ENCODE measurements around the gene DOCK8.

Gene DOCK8

DNA sequence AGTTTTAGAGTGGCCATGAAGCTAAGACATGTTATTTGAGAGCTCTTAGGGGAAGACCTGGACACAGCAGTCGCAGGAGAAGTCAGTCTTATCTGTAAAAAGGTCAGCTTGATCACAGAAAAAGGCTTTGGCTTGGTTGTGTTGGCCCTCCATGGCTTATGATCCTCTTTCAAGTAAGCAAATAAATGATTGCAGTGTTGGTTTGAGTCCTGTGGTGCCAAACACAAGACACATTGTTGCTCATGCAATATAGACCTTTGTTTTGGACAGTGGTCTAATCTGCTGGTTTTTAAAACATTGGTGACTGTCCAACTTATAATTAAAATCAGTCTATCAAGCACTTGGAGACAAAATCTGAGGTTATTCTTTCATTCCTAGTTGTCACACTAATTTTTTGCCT lies 54.0 kb downstream of the DOCK8 start:
- DNase-seq (ENCODE audit: low read depth), result no peak

DNA sequence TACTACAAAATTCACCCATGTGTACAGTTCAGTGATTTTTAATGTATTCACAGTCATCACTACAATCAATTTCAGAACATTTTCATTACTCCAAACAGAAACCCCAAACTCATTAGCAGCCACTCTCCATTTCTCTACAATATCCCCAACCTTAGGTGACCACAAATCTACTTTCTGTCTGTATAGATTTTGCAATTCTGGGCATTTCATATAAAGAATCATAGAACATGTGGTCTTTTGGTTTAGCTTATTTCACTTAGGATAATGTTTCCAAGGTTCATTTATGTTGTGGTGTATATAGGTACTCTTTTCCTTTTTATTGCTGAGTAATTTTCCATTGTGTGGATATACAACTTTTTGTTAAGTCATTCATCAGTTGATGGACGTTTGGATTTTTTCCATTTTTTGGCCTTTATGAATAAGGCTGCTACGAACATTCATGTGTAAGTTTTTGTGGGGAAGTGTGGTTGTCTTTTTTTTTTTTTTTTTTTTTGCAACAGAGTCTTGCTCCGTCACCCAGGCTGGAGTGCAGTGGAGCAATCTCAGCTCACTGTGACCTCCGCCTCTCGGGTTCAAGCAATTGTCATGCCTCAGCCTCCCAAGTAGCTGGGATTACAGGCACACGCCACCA lies 54.5 kb downstream of the DOCK8 start:
- DNase-seq (ENCODE audit: low read depth), result no peak

DNA sequence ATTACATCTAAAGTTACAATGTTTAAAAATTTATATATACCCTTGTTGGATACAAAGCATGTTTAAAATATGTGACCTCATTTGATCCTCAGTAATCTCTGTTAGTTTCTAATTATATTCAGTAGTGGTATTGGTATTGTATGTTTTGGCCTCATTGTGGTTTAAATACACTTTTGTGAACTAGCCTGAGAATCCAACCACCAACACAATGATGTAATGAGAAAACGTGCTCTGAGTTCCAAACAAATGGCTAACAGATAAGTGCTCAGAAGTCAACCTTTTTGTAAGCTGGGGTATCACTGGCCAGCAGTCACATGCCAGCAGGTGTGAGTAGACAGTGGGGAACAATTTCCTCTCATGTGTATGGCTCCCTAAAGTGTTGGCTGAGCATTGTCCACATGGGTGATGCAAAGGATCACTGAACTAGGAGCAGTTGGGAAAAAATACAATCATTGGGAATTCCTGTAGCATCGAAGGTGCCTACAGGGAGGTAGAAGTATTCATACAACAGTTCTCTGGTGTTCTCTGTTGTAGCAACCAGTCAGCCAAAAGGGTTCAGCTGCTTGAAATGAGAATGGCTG lies 56.1 kb downstream of the DOCK8 start:
- DNase-seq (ENCODE audit: low read depth), result no peak

DNA sequence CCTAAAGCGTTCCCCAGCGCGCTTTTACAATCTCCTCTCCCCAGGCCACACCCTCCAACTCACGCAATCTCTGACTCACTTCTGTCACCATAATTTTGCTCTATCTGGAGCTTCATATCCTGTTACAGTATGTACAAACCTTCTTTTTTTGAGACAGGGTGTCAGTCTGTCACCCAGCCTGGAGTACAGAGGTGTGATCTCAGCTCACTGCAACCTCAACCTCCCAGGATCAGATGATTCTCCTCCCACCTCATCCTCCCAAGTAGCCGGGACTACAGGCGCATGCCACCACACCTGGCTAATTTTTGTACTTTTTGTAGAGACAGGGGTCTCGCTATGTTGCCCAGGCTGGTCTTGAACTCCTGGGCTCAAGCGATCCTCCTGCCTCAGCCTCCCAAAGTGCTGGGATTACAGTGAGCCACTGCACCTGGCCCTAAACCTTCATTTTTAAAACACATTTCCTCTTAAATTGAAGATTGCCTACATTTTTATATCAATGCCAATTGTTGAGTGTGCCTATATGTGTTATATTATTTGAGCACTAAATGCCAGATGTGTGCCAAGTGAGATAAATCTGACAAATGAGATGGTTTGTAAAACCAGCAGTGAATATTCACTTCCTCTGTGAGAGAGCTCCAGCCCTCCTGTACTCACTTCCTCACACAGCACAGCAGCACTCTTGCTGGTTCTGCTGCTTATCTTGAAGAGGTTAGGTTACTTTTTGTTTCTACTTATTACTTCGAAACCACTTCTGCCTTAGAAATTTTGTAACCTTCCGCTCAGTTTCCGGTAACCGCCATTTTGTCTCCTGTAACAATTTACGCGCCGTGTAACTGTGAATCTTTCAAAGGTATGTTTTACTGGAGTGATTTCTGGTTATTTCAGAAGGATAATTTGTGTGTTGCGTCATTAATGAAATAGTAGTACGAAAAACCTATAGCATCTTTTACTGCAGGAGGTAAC lies 57.9 kb downstream of the DOCK8 start:
- DNase-seq (ENCODE audit: low read depth), result no peak

DNA sequence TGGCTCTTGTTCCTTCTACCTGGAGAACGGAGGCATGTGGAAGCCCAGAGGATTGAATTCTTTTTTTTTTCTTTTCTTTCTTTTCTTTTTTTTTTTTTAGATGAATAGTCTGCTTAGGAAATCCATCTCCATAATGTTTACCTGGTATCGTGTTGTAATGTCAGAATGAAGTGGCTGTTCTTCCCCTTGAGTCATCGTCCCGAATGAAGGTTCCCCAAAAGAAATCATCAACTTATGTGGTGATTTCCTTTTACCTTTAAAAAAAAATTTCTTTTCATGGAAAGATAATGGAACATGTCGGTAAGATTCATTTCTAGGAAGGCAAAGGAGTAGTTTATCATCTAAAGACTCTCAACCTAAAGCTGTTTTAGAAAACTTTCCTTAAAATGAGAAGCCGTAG lies 59.7 kb downstream of the DOCK8 start:
- no peak for DNase-seq (ENCODE audit: low read depth)

DNA sequence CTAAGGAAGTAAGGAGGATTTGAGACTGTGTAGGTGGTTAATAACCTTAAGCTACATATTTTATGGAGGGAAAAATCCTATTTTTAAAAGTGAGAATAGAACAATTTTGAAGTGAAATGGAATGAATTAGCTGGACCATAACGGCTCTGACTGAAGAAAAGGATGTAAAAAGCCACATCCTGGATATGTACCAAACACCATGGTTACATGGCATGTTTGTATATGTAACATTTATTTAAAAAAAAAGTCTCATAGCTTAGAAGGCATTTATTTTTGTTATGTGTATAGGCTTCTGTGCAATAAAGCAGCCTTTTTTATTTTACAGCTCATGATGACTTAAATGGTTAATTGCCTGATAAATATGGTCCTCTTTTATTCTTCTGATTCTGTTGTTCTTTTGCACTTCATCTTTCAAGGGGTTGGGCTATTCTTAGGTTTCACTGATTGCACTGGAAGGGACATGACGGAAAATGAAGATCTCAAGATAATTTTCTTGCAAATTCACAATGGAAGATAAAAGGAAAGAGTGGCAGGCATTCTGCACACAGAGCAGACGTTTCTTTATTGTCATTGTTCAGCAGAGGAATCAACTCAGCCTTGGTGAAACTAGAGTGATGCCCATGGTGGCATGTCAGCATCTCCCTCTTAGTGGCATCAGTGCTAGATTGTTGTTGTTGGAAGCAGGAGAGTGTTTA lies 63.1 kb downstream of the DOCK8 start:
- no peak for DNase-seq (ENCODE audit: low read depth)

DNA sequence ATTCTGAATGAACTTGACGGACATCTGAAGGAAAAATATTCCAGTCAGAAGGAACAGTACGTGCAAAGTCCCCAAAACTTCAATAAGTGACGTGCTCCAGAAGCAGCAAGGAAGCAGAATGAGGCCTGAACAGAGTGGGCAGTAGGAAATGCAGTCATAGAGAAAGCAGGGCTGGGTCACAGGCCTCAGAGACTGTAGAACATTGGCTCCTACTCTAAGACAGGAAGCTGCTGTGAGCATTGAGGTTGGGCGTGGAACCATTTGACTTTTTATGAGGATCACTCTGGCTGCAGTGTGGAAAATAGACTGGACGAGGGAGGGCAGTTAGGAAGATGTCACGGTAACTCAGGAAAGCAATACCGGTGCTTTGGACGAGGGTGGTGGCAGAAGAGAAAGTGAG lies 64.0 kb downstream of the DOCK8 start:
- no peak for DNase-seq (ENCODE audit: low read depth)

DNA sequence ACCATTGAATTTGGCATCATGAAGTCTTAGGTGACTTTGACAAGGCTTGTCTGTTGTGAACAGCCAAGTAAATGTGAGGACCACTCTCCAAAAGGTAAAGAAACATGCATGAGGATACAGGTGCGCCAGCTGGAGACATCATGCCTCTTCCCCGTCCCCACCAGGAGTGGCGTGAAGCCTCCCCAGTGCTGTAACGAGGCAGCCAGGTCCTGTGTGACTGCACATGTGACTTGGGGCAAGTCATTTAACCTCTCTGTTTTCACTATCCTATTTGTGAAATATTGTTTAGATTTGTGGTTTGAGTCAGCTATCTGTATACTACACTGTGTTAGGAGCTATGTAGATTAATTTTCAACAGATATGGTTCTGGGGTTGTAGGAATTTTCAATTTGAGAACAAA lies 65.0 kb downstream of the DOCK8 start:
- DNase-seq (ENCODE audit: low read depth), result no peak

DNA sequence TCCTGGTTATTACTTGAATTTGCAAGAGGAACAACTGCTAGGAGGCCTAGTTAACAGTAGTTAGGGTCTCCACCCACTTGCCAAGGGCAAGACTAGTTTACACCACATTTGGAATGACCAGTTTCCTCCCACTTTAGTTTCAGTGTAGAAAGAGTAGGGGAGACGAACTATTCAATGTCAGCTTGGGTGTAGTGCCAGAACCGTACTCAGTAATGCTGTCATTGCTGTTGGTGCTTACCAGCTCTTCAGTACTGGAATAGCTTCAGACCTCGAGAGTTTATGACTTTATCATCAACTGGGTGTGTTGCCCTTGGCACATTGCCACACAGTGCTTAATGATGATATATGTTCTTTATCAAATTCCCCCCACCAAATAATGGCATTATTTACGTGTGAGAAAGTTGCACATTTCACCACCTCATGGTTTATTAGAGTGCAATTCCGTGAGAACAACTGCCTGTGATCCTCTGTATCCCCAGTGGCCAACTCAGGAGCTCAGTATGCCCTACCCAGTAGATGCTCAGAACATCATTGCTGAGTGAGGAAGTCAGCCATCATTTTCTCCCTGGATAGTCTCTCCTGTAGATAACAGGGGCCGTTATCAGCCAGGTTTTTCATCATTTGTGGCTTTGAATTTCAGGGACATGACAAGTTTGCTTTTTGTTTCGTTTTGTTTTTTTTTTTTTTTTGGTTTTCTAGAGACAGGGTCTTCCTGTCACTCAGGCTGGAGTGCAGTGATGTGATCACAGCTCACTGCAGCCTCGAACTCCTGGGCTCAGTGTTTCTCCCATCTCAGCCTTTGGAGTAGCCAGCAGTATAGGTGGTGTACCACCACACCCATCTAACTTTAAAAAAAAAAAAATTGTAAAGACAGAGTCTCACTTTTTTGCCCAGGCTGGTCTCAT lies 67.3 kb downstream of the DOCK8 start:
- DNase-seq (ENCODE audit: low read depth), result no peak

DNA sequence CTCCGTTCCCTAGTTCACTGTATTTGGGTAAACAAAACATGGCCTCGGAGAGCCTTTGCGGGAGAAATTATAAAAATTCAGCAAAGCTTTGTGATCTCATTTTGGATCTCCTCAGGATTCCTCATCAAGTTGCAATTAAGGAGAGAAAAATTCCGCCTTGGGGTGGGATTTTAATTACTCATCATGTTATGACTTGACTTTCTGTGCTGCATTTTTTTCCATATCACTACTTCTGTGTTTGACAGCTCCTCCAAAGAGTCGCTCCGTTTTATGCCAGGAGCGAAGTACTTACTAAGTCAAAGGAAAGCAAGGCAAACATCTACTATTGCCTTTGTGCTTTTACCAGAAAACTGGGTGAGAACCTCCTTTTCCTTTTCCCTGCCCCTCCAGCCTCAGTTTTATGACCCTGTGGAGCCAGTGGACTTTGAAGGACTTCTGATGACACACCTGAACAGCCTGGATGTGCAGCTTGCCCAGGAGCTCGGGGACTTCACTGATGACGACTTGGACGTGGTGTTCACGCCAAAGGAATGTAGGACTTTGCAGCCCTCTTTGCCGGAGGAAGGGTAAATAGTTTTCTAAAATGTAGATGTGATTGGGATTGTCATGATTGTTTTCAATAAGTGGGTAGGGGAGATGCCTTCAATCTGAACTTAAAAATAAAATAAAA lies 71.5 kb downstream of the DOCK8 start:
- DNase-seq (ENCODE audit: low read depth), result no peak

DNA sequence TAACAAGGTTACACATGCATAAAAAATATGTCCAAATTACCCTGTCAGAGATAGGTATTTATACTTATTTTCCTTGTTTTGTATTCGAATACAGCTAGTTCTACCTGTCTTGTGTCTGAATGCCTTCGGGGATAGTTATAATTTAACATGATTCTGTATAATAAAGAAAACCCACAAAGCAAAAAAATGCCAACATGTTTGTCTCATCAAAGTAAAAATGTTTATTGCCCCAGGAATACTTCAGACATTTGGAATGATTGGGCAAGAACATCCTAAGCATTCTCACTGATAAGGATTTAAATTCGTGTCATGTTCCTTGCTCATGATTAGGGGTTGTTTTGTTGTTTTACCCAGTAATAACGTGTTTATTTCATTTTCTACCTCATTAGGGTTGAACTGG lies 74.5 kb downstream of the DOCK8 start:
- DNase-seq (ENCODE audit: low read depth), result no peak

DNA sequence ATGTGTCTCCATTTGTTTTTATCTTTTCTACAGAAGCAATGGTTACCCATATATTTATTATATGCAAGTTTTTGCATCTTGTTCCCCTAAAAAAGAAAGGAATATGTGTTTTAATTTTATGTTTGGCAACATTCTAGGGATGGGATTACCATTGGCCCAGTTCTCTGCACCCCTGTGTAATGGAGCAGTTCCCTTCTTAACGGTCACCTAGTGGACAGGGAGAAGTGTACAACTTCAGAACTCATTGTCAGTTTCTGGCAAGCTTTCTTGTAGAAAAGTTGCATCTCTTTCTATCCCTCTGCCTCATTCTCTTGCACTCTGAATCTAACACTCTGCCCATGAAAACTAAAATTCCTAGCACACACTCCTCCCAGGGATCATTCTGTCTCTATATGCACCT lies 78.2 kb downstream of the DOCK8 start:
- no peak for DNase-seq (ENCODE audit: low read depth)

DNA sequence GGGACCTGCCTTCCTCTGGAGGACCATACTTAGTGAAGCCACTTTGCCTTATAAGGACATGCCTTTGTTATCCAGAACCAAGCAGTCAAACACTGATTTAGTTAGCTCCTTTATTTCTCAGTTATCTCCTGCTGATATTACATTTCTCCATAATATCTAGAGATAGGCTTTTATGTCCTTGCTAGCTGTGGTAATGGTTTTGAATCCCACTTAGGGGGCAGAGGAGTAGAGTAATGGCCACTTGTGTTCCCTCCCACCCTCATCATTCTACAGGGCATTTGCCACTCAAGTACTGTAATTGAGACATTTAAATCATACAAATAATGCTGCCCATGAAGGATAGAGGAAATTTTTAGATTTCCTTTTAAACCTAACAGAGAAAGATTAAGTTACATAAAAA lies 80.9 kb downstream of the DOCK8 start:
- no peak for DNase-seq (ENCODE audit: low read depth)

DNA sequence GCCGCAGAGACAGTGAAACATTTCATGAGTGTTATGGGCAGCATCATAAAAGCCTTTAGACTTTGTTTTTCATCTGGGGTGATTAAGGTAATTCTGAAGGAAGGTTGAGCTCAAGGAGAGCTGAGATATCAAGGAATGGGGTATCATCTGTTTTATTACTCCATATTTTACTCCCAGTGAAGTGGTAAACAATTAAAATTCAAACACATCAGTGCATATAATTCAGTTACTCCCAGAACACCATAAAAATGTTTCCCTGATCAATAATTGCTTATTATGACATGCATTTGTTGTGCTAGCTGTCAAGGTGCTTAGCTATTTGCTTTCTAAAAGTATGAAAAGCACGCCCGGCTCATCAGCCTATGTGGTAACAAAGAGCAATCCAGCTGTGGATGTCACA lies 81.7 kb downstream of the DOCK8 start:
- DNase-seq (ENCODE audit: low read depth), result no peak

DNA sequence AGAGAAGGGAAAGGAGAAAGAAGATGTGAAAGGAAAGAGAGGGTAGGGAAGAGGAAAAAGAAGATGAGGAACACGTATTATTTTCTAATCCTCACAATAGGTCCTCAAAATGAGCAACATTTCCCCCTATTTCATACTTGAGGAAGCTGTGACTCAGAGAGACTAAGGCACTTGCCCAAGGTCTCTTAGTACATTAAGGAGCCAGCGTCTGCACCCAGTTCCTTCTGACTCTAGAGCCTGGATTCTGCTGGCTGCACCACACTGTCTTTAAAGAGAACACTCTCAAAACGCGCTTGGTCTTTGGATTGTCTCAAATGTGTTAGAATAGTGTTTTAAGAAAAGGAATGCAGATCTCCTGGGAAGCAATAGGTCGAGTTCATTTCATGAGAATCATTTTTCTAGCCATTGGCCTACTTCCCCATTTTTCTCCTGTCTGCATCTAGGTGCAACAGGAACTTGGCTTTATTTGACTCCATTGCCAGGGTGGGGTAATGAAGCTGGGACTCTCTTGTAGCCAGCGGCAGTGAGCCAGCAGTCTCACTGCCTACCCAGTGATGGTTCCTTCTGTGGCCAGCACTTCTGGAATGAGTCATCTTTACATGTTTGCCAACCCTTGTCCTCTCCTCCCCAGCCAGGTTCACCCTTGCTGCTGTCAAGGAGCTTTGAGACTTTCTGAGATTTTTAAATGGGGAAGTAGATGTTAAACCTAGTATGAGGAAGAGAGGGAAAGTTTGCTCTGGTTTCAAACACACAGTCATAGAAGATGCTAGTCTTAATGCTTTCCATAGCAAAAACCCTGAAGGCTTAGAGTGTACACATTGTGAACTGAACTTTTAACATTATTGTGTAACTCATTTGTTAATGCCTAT lies 82.7 kb downstream of the DOCK8 start:
- no peak for DNase-seq (ENCODE audit: low read depth)

DNA sequence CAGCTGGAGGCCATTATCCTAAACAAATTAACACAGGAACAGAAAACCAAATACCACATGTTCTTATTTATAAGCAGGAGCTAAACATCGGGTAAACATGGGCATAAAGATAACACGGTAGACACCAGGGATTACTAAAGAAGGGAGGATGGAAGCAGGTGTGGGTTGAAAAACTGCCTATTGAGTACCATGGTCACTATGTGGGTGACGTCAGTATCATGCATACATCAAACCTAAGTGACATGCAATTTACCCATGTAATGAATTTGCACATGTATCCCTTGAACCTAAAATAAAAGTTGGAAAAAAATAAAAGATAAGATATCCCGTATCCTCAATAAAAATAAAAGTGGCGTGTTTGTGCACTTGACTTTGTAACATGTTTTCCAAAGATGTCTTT lies 88.8 kb downstream of the DOCK8 start:
- DNase-seq (ENCODE audit: low read depth), result no peak

DNA sequence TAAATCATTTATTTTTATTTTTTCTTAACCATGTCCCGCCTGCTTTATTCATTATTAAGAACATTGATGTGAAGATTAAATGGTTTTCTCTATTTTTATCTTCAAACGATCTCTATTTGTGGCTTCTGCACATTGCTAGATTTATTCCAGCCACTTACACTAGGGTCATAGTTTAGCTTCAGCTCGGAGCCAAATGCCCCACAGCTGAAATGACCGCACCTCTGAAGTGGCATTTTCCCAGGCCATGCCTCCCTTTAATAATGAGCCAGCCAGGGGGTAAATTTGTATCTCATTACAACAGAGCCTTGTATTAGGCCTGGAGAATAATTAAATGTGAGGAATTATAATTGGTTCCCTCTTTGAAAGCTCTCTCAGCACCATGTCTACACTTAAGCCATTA lies 89.4 kb downstream of the DOCK8 start:
- no peak for DNase-seq (ENCODE audit: low read depth)

DNA sequence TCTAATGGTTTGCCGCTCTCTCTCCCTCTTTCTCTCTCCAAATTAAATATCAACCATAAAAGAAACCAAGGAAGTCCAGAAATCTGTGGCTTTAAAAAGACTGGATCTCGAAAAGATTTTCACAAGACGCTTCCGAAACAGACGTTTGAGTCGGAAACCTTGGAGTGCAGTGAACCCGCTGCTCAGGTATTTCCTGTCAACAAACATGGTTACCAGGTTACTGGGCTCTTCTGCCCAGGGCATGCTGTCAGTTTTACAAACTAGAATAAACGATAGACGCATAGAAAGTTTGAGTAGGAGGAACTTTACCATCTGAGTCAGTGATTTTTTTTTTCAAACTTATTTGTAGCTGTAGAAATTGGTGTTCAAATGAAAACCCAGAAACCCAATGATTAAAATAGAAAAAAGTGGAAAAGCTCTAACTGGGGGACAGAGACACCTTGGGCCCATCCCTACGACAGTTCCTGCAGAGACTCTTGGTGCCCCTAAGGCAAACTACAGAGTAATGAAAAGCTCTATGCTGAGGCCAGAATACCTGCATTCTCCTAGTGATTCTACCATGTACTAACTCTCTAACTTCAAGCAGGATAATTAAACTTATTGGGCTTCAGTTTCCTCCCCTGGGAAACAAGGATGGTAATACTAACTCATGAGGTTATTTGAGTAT lies 90.0 kb downstream of the DOCK8 start:
- DNase-seq (ENCODE audit: low read depth), result no peak

DNA sequence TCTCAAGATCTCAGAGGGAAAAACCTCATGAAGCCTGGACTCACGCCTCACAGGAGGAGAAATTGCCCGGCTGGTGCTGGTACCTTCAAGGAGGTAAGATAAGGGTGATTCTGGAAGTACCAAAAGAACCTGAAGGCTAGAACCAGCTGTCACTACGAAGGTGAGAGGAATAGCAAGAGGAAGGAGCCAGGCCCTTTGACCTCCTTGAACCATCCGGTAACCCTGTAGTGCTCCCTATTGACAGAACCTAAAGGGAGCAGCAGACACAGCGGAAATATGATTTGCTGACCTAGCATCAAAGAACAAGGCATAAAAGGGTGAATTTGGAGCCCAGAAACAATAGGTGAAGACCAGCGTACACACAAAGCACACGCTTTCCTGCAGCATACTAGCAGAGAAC lies 92.2 kb downstream of the DOCK8 start:
- no peak for DNase-seq (ENCODE audit: low read depth)

DNA sequence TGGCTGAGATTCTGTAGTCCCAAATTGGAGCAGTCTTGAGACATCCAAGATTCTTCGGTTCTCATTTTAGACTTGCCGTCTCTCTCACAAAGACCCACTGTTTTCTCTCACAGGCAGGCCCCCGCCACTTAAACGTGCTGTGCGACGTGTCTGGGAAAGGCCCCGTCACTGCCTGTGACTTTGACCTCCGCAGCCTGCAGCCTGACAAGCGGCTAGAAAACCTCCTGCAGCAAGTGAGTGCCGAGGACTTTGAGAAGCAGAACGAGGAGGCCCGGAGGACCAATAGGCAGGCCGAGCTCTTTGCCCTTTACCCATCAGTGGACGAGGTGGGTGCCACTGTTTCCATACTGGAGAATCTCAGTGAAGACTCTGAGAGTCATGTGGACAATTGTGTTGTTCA lies 97.2 kb downstream of the DOCK8 start:
- DNase-seq (ENCODE audit: low read depth), result no peak
